ENCODE measurements around the gene FOXL3.

FOXL3 gene

GRCh38 chr7:311131-311680 is 21.2 kb downstream of the FOXL3 start:
- no peak overlapping the region for H3K4me3 ChIP-seq (ENCODE audit: insufficient read depth, low read length, poor library complexity, severe bottlenecking)
- H2AFZ ChIP-seq (ENCODE audit: low read depth, low read length, severe bottlenecking): no peak overlapping the region
- no peaks in the 10 kb centered on the region for H3K27me3 ChIP-seq (ENCODE audit: low read length)
- no peak overlapping the region for H3K27ac ChIP-seq (ENCODE audit: low read depth, low read length)
- H3K9me3 ChIP-seq (ENCODE audit: insufficient read depth, low read length): no peaks in the 10 kb centered on the region
- H3F3A ChIP-seq (ENCODE audit: insufficient read depth): no peaks in the 10 kb centered on the region
- H3K4me2 ChIP-seq (ENCODE audit: low read depth, low read length, poor library complexity, severe bottlenecking): no peak overlapping the region
- TF ChIP-seq EZH2phosphoT487 (conservative IDR thresholded peaks at IDR 0.05; ENCODE audit: low read length): no peak
- TF ChIP-seq CTCF (IDR thresholded peaks at IDR 0.05; ENCODE audit: insufficient read depth, low read length, poor library complexity, severe bottlenecking): no peak
- H3K9me2 ChIP-seq (replicated peaks; ENCODE audit: insufficient read depth, low read length): no peaks in the 10 kb centered on the region
- H4K20me1 ChIP-seq (ENCODE audit: low read depth, low read length): no peaks in the 10 kb centered on the region
- no peaks in the 10 kb centered on the region for H3K79me2 ChIP-seq (ENCODE audit: insufficient read depth, low read length)
- no peaks in the 10 kb centered on the region for H3K36me3 ChIP-seq (ENCODE audit: low read length)
- H3K9ac ChIP-seq (ENCODE audit: low read length): no peak overlapping the region

GRCh38 chr7:311796-312195 is 21.8 kb downstream of the FOXL3 start:
- Histone ChIP-seq H2AFZ (ENCODE audit: low read depth, low read length, severe bottlenecking) (no peak overlapping the region), H3K9ac (ENCODE audit: low read length) (no peak overlapping the region), H3K27me3 (ENCODE audit: low read length) (no peaks in the 10 kb centered on the region), H3K36me3 (ENCODE audit: low read length) (no peaks in the 10 kb centered on the region), H3K79me2 (ENCODE audit: insufficient read depth, low read length) (no peaks in the 10 kb centered on the region), H3K9me3 (ENCODE audit: insufficient read depth, low read length) (no peaks in the 10 kb centered on the region), H3F3A (ENCODE audit: insufficient read depth) (no peaks in the 10 kb centered on the region), H3K9me2 (replicated peaks; ENCODE audit: insufficient read depth, low read length) (no peaks in the 10 kb centered on the region), H4K20me1 (ENCODE audit: low read depth, low read length) (no peaks in the 10 kb centered on the region), H3K4me2 (ENCODE audit: low read depth, low read length, poor library complexity, severe bottlenecking) (no peak overlapping the region), H3K4me3 (ENCODE audit: insufficient read depth, low read length, poor library complexity, severe bottlenecking) (no peak overlapping the region), H3K27ac (ENCODE audit: low read depth, low read length) (no peak overlapping the region)
- TF ChIP-seq CTCF (IDR thresholded peaks at IDR 0.05; ENCODE audit: insufficient read depth, low read length, poor library complexity, severe bottlenecking): no peak
- TF ChIP-seq EZH2phosphoT487 (conservative IDR thresholded peaks at IDR 0.05; ENCODE audit: low read length): no peak

- H2AFZ ChIP-seq (ENCODE audit: low read depth, low read length, severe bottlenecking): no peak overlapping the region
- H3K27me3 ChIP-seq (ENCODE audit: low read length): no peaks in the 10 kb centered on the region
- no peaks in the 10 kb centered on the region for H3K36me3 ChIP-seq (ENCODE audit: low read length)
- no peaks in the 10 kb centered on the region for H3K9me2 ChIP-seq (replicated peaks; ENCODE audit: insufficient read depth, low read length)
- no peak overlapping the region for H3K27ac ChIP-seq (ENCODE audit: low read depth, low read length)
- no peaks in the 10 kb centered on the region for H4K20me1 ChIP-seq (ENCODE audit: low read depth, low read length)
- H3K9ac ChIP-seq (ENCODE audit: low read length): no peak overlapping the region
- no peak for TF ChIP-seq EZH2phosphoT487 (conservative IDR thresholded peaks at IDR 0.05; ENCODE audit: low read length)
- no peak for TF ChIP-seq CTCF (IDR thresholded peaks at IDR 0.05; ENCODE audit: insufficient read depth, low read length, poor library complexity, severe bottlenecking)
- H3K79me2 ChIP-seq (ENCODE audit: insufficient read depth, low read length): no peaks in the 10 kb centered on the region
- no peak overlapping the region for H3K4me2 ChIP-seq (ENCODE audit: low read depth, low read length, poor library complexity, severe bottlenecking)
- no peaks in the 10 kb centered on the region for H3F3A ChIP-seq (ENCODE audit: insufficient read depth)
- H3K9me3 ChIP-seq (ENCODE audit: insufficient read depth, low read length): no peaks in the 10 kb centered on the region
- H3K4me3 ChIP-seq (ENCODE audit: insufficient read depth, low read length, poor library complexity, severe bottlenecking): no peak overlapping the region
Measured at GRCh38 chr7:312424-312823, 22.5 kb downstream of the FOXL3 start.

Measured in SU-DHL-6 (cell line).